ENCODE results near the gene DBNL.

- TF ChIP-seq GATA1 (IDR thresholded peaks at IDR 0.05; ENCODE audit: low read depth, low read length), result no peak
- TF ChIP-seq POLR2A (IDR thresholded peaks at IDR 0.05; ENCODE audit: low read length), result no peak
Measured at GRCh38 chr7:44043902-44044301, 600 bp upstream of the DBNL start.

Measured in erythroblast (primary cell).